A549 treated with AZD2906 at 1 μM for 4 hours (cell line): Measurements from ENCODE around the gene RTL10. TPM values are rescaled to one million over a fixed set of nuclear protein-coding genes. Genes with fewer than 3 reads are reported as not detected.

Experiments
- total RNA-seq: library from RNA; stranded (reverse); fragments of 200-300 nt; extraction: Qiagen RNA extraction; gene quantifications from 5 replicates; pipeline ENCODE4 v1.2.3, GENCODE V29; 2022

RTL10 gene, protein sequence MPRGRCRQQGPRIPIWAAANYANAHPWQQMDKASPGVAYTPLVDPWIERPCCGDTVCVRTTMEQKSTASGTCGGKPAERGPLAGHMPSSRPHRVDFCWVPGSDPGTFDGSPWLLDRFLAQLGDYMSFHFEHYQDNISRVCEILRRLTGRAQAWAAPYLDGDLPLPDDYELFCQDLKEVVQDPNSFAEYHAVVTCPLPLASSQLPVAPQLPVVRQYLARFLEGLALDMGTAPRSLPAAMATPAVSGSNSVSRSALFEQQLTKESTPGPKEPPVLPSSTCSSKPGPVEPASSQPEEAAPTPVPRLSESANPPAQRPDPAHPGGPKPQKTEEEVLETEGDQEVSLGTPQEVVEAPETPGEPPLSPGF
- total RNA-seq, result 6.9 to 11.3 TPM (median 8.6 TPM) in 5 replicates

DNA sequence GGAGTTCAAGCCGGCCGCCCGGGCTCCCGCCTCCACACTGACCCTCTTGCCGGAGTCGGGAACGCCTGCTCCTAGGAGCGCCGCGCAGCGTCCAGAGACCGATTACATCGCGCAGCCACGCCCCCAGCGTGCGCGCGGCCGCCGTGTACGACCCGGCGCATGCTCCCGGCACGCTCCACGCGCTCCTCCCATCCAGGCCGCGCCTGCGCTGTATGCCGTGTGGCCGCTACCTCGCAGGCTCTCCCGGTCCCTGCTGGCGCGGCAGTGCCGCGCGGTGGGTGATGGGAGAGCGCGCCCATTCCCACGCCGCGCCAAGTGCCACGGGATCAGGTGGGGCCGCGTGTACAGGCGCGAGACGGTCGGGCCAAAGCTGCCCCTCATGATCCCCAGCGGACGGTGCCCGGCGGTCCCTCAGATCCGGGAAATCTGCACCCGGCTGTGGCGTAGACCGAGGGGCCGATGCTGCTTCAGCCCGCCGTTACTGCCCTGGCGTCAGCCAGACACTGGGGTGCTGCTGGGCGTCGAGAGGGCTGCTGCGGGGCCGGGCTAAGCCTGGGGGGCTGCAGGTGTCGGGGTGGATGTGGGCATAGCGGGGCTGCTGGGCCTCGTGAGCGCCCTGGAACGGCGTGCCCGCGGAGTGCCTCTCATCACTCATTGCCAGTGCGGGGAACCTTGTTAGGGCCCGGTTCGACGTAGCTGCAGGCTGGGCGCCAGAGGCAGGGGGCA, at the start of gene RTL10, which contains the start of gene GNB1L:
TSS of gene RTL10 (minus strand) at position 97 of the 726 bp plus-strand sequence. CDS start 2,613 bp downstream, outside the sequence.
TSS of gene GNB1L (minus strand) at position 97 of the 726 bp plus-strand sequence. CDS start 33,519 bp downstream, outside the sequence.

Other genes starting within 250 kb of the RTL10 start
- 7.4 to 11.5 TPM (median 10.3 TPM) in 5 replicates for gene SEPTIN5, start 140.4 kb downstream of the RTL10 start, total RNA-seq
- 0.75 to 2.7 TPM (median 2.1 TPM) in 5 replicates for gene GP1BB, start 131.3 kb downstream of the RTL10 start, total RNA-seq
- 2.6 to 4.9 TPM (median 4.4 TPM) in 5 replicates for gene TBX1, start 94.1 kb downstream of the RTL10 start, total RNA-seq
- gene GNB1L, start within 50 bp of the RTL10 start, total RNA-seq, result 14.5 to 19.7 TPM (median 18.7 TPM) in 5 replicates
- gene COMT, start 86.9 kb upstream of the RTL10 start, total RNA-seq, result 126 to 165 TPM (median 163 TPM) in 5 replicates
- 32.4 to 45.1 TPM (median 38.1 TPM) in 5 replicates for gene TXNRD2, start 86.9 kb upstream of the RTL10 start, total RNA-seq
- gene ARVCF, start 161.9 kb upstream of the RTL10 start, total RNA-seq, result 2.0 to 3.1 TPM (median 2.6 TPM) in 5 replicates
- gene TANGO2, start 166.2 kb upstream of the RTL10 start, total RNA-seq, result 12.5 to 13.6 TPM (median 12.9 TPM) in 5 replicates
- 17.8 to 22.1 TPM (median 19.6 TPM) in 5 replicates for gene DGCR8, start 225.4 kb upstream of the RTL10 start, total RNA-seq